Smooth muscle cell of the coronary artery (primary cell): ENCODE measurements around the gene ALDOC. TPM values are rescaled to one million over a fixed set of nuclear protein-coding genes. Genes with fewer than 3 reads are reported as not detected.

Experiments used
- total RNA-seq: library from RNA; depleted of rRNA; stranded (reverse); fragments of >200 nt; gene quantifications from 2 replicates; pipeline ENCODE4 v1.2.3, GENCODE V29; 2014; ENCODE audit warnings: low replicate concordance

ALDOC gene
- total RNA-seq, result 54.3 and 98.8 TPM in 2 replicates

GRCh38 chr17:28576758-28577465, at the start of gene ALDOC:
TSS of gene ALDOC (minus strand) at chr17:28576895. CDS start at chr17:28575532, 1,363 bp downstream.

DNA sequence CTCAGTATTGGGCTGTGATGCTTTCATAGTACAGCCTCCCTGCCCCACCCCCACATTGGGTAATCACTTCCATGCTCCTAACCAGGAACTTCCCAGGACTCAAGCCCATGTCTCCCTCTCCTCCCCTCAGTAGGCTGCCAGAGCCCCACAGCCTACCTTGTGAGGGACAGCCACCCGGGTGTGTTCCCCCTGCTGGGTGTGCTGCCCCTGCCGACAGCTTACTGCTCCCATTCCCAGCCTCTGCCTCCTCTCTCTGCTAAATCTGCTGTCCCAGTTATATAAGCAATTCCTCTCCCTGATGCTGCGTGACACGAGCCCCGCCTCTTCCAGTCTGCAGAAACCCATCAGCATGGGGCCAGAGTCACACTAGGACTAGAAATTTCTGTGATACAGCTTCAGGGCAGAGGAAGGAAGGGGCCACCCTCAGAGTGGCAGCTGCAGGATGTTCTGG, 37.3 kb upstream of the ALDOC start, which contains the start of gene RSKR:
Gene RSKR (minus strand): TSS at position 255 of the 451 bp plus-strand sequence. CDS start 24 bp downstream, at position 231.

GRCh38 chr17:28598799-28599310, 22.2 kb upstream of the ALDOC start, which contains the start of gene SPAG5:
TSS of gene SPAG5 (minus strand) at chr17:28599025. CDS start at chr17:28598946, 79 bp downstream.

DNA sequence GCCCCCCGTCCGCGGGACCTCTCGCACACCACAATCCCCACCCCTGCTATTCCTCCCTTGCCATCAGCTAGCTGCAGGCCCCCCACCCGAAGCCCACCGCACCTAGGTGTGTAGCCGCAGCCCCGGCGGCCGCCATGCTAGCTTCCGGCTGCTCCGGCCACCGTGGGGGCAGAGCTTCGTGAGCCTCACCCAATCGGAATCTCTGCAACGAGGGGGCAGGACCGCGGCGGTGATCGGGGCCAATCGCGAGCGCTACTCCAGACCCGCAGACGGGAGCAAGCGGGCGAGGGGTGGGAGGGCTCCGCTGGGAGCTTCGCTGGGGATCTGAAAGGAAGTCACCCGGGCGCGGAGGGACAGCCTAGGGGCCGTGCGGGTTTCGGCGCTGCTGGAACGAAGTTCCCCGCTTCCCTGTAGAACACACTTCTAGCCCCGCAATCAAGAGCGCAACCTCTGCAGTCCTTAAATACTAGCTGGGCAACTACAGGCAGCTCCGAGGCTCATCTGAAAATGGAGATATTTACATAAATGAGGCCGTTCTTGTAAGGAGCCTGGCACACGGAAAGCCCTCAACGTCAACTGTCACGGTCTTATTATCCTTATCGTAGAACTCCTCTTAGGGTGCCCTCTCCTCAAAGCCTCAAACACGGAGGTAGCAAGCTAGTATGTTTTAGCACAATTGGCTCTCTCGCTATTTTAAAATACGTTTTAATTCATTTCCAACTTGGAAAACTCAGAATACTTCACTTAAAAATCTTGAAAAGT, 5.2 kb downstream of the ALDOC start, which contains the start of gene PIGS:
Gene PIGS (minus strand): TSS at position 164 of the 762 bp plus-strand sequence. CDS start 28 bp downstream, at position 136.

GRCh38 chr17:28552176-28552999, 24.3 kb downstream of the ALDOC start, which contains the start of gene UNC119:
TSS of gene UNC119 (minus strand) at chr17:28552624. CDS start at chr17:28552557, 67 bp downstream.

Other genes starting within 250 kb of the ALDOC start
- 63.4 and 77.0 TPM in 2 replicates for gene IFT20, start 241.4 kb downstream of the ALDOC start, total RNA-seq
- gene TNFAIP1, start 241.1 kb downstream of the ALDOC start, total RNA-seq, result 28.1 and 47.7 TPM in 2 replicates
- 42.0 and 70.8 TPM in 2 replicates for gene POLDIP2, start 219.4 kb downstream of the ALDOC start, total RNA-seq
- gene SEBOX, start 211.7 kb downstream of the ALDOC start, total RNA-seq, result not detected in 2 replicates
- gene VTN, start 206.6 kb downstream of the ALDOC start, total RNA-seq, result 0.35 and 1.9 TPM in 2 replicates
- 3.6 and 6.6 TPM in 2 replicates for gene SARM1, start 205.2 kb downstream of the ALDOC start, total RNA-seq
- gene SLC46A1, start 170.7 kb downstream of the ALDOC start, total RNA-seq, result 4.3 and 6.8 TPM in 2 replicates
- gene SLC13A2, start 103.3 kb downstream of the ALDOC start, total RNA-seq, result not detected in 2 replicates
- not detected in 2 replicates for gene FOXN1, start 70.5 kb downstream of the ALDOC start, total RNA-seq
- gene UNC119, start 24.3 kb downstream of the ALDOC start, total RNA-seq, result 13.7 and 22.3 TPM in 2 replicates
- gene PIGS, start 5.4 kb downstream of the ALDOC start, total RNA-seq, result 48.4 and 53.0 TPM in 2 replicates
- 2.9 and 13.4 TPM in 2 replicates for gene SPAG5, start 22.1 kb upstream of the ALDOC start, total RNA-seq
- gene RSKR, start 37.3 kb upstream of the ALDOC start, total RNA-seq, result 3.1 and 6.8 TPM in 2 replicates
- gene BLTP2, start 68.3 kb upstream of the ALDOC start, total RNA-seq, result 120 and 163 TPM in 2 replicates
- gene SDF2, start 85.0 kb upstream of the ALDOC start, total RNA-seq, result 68.5 and 111 TPM in 2 replicates
- 41.9 and 53.5 TPM in 2 replicates for gene SUPT6H, start 85.3 kb upstream of the ALDOC start, total RNA-seq
- 0.90 and 1.4 TPM in 2 replicates for gene PROCA1, start 135.0 kb upstream of the ALDOC start, total RNA-seq
- 115 and 204 TPM in 2 replicates for gene RAB34, start 141.0 kb upstream of the ALDOC start, total RNA-seq
- gene RPL23A, start 143.1 kb upstream of the ALDOC start, total RNA-seq, result 906 and 1,571 TPM in 2 replicates
- gene TLCD1, start 149.3 kb upstream of the ALDOC start, total RNA-seq, result 4.4 and 5.3 TPM in 2 replicates
- gene NEK8, start 151.9 kb upstream of the ALDOC start, total RNA-seq, result 5.3 and 8.4 TPM in 2 replicates
- 27.1 and 39.2 TPM in 2 replicates for gene TRAF4, start 167.1 kb upstream of the ALDOC start, total RNA-seq